ENCODE results near the gene HACD2. TPM values are rescaled to one million over a fixed set of nuclear protein-coding genes. Genes with fewer than 3 reads are reported as not detected.
"Not testable (repeated sequence)": the region's sequence is repeated elsewhere in the genome, so short reads cannot be mapped to it uniquely, and the experiment has no call there.

The HACD2 gene
- polyA plus RNA-seq, 1 experiment, result 29.8 TPM

- POLR2A ChIA-PET, result no interaction called here
- H3K4me3 ChIP-seq (ENCODE audit: low read depth, low read length), result no peak overlapping the region
- H3K36me3 ChIP-seq (ENCODE audit: control insufficient read depth, insufficient read depth, low read length), result peaks cover 4% of the 10 kb centered on the region
- CTCF ChIA-PET, result interaction anchor here (1.1 to 2.8 kb wide), 3 partner anchors 10 to 102 kb away, joined by 3 to 10 read pairs (median 7); no protein-coding TSS in a partner anchor
- TF ChIP-seq CTCF (IDR thresholded peaks at IDR 0.05; ENCODE audit: insufficient read depth, low read depth, low read length), result no peak
- no peak for DNase-seq (ENCODE audit: low read depth)
- H3K27me3 ChIP-seq (ENCODE audit: control insufficient read depth, insufficient read depth, low read length), result no peaks in the 10 kb centered on the region
These were observed 86.1 kb downstream of the HACD2 start for GRCh38 chr3:123498761-123499160.

- POLR2A ChIA-PET, result no interaction called here
- TF ChIP-seq CTCF (IDR thresholded peaks at IDR 0.05; ENCODE audit: insufficient read depth, low read depth, low read length), result no peak
- CTCF ChIA-PET, result interaction anchor here (0.7 to 13.4 kb wide), 3 partner anchors 10 to 163 kb away, joined by 3 to 200 read pairs (median 4); no protein-coding TSS in a partner anchor
- peaks cover 8% of the 10 kb centered on the region for H3K36me3 ChIP-seq (ENCODE audit: control insufficient read depth, insufficient read depth, low read length)
- H3K4me3 ChIP-seq (ENCODE audit: low read depth, low read length), result no peak overlapping the region
- no peak for DNase-seq (ENCODE audit: low read depth)
- H3K27me3 ChIP-seq (ENCODE audit: control insufficient read depth, insufficient read depth, low read length), result no peaks in the 10 kb centered on the region
These were observed 90.9 kb downstream of the HACD2 start for GRCh38 chr3:123493912-123494311.

- H3K4me3 ChIP-seq (ENCODE audit: low read depth, low read length), result no peak overlapping the region
- H3K27me3 ChIP-seq (ENCODE audit: control insufficient read depth, insufficient read depth, low read length), result no peaks in the 10 kb centered on the region
- peaks cover 6% of the 10 kb centered on the region for H3K36me3 ChIP-seq (ENCODE audit: control insufficient read depth, insufficient read depth, low read length)
- POLR2A ChIA-PET, result no interaction called here
- CTCF ChIA-PET, result interaction anchor here (2.7 to 13.4 kb wide), 2 partner anchors 67 to 161 kb away, joined by 11 to 200 read pairs; no protein-coding TSS in a partner anchor
- no peak for DNase-seq (ENCODE audit: low read depth)
- TF ChIP-seq CTCF (IDR thresholded peaks at IDR 0.05; ENCODE audit: insufficient read depth, low read depth, low read length), result no peak
These were observed 92.8 kb downstream of the HACD2 start for GRCh38 chr3:123491966-123492587.

- no peaks in the 10 kb centered on the region; the same call in 1 of the 2 replicates for H3K27me3 ChIP-seq (ENCODE audit: control insufficient read depth, insufficient read depth, low read length)
- no peak overlapping the region for H3K4me3 ChIP-seq (ENCODE audit: low read depth, low read length)
- ChIA-PET CTCF (interaction anchor here (0.6 to 13.4 kb wide), 27 partner anchors 9 to 1946 kb away, joined by 3 to 200 read pairs (median 4); no protein-coding TSS in a partner anchor), POLR2A (no interaction called here)
- peak; percentile 23 for DNase-seq (ENCODE audit: low read depth)
- H3K36me3 ChIP-seq (ENCODE audit: control insufficient read depth, insufficient read depth, low read length), result peaks cover 6% of the 10 kb centered on the region
- TF ChIP-seq CTCF (IDR thresholded peaks at IDR 0.05; ENCODE audit: insufficient read depth, low read depth, low read length), result peak; percentile 95
These were observed 95.4 kb downstream of the HACD2 start for GRCh38 chr3:123489400-123490004.

- no peak for DNase-seq (ENCODE audit: low read depth)
- CTCF ChIA-PET, result interaction anchor here (0.6 to 13.4 kb wide), 25 partner anchors 9 to 1945 kb away, joined by 3 to 200 read pairs (median 4); no protein-coding TSS in a partner anchor
- Histone ChIP-seq H3K4me3 (ENCODE audit: low read depth, low read length) (no peak overlapping the region), H3K27me3 (ENCODE audit: control insufficient read depth, insufficient read depth, low read length) (no peaks in the 10 kb centered on the region; the same call in 1 of the 2 replicates), H3K36me3 (ENCODE audit: control insufficient read depth, insufficient read depth, low read length) (peaks cover 4% of the 10 kb centered on the region)
- TF ChIP-seq CTCF (IDR thresholded peaks at IDR 0.05; ENCODE audit: insufficient read depth, low read depth, low read length), result no peak
- POLR2A ChIA-PET, result no interaction called here
These were observed 96.1 kb downstream of the HACD2 start for GRCh38 chr3:123488645-123489347.

- POLR2A ChIA-PET; H3K36me3 ChIP-seq (ENCODE audit: control insufficient read depth, insufficient read depth, low read length); H3K4me3 ChIP-seq (ENCODE audit: low read depth, low read length); DNase-seq (ENCODE audit: low read depth); H3K27me3 ChIP-seq (ENCODE audit: control insufficient read depth, insufficient read depth, low read length): not testable (repeated sequence)
- CTCF ChIA-PET, result interaction anchor here (13.4 kb wide), 1 partner anchor 156 kb away, joined by 200 read pairs; no protein-coding TSS in a partner anchor
These were observed 97.8 kb downstream of the HACD2 start for GRCh38 chr3:123487063-123487462.

All from BJ (cell line).